ENCODE data around the gene PPIA. TPM values are rescaled to one million over a fixed set of nuclear protein-coding genes. Genes with fewer than 3 reads are reported as not detected.

PPIA gene
- total RNA-seq, 1 experiment from 2014 or later: 2,465 TPM

- peak; percentile 67; the same call in 1 of the 2 replicates for TF ChIP-seq ZNF425 (CRISPR knock-in tag; conservative IDR thresholded peaks at IDR 0.05)
- TF ChIP-seq FOXK1 (CRISPR knock-in tag; IDR thresholded peaks at IDR 0.05): peak; percentile 60; the same call in 1 of the 2 replicates
- no peak for TF ChIP-seq SOX15 (CRISPR knock-in tag; IDR thresholded peaks at IDR 0.05)
- 0 out of 2 replicates have a peak, but pooled peaks have one; percentile 12 for TF ChIP-seq E2F1 (CRISPR knock-in tag; IDR thresholded peaks at IDR 0.05)
- TF ChIP-seq CDX4 (CRISPR knock-in tag; IDR thresholded peaks at IDR 0.05; ENCODE audit: borderline replicate concordance): peak; percentile 59; the same call in 1 of the 2 replicates
- TF ChIP-seq ZNF423 (CRISPR knock-in tag; IDR thresholded peaks at IDR 0.05): no peak
- TF ChIP-seq ATF2 (CRISPR knock-in tag; IDR thresholded peaks at IDR 0.05; ENCODE audit: borderline replicate concordance, low read depth): no peak
- TF ChIP-seq ZNF512 (CRISPR knock-in tag; IDR thresholded peaks at IDR 0.05; ENCODE audit: borderline replicate concordance): no peak
- no peak for TF ChIP-seq GTF2I (CRISPR knock-in tag; conservative IDR thresholded peaks at IDR 0.05)
- peak; percentile 86 for TF ChIP-seq PRRX2 (CRISPR knock-in tag; IDR thresholded peaks at IDR 0.05)
- no peak for TF ChIP-seq NR3C1 (CRISPR knock-in tag; conservative IDR thresholded peaks at IDR 0.05; ENCODE audit: low read depth)
- TF ChIP-seq STAT6 (CRISPR knock-in tag; conservative IDR thresholded peaks at IDR 0.05; ENCODE audit: low read depth): no peak
- no peak for TF ChIP-seq PRDM15 (CRISPR knock-in tag; IDR thresholded peaks at IDR 0.05)
- no peak for TF ChIP-seq KAT7 (CRISPR knock-in tag; IDR thresholded peaks at IDR 0.05; ENCODE audit: borderline replicate concordance)
- peak; percentile 73 for TF ChIP-seq MAX (CRISPR knock-in tag; IDR thresholded peaks at IDR 0.05)
- peak; percentile 1; the same call in 1 of the 2 replicates for TF ChIP-seq SMAD4 (CRISPR knock-in tag; IDR thresholded peaks at IDR 0.05)
- TF ChIP-seq SP1 (CRISPR knock-in tag; conservative IDR thresholded peaks at IDR 0.05): peak; percentile 79; the same call in 1 of the 2 replicates
- TF ChIP-seq AR (CRISPR knock-in tag; IDR thresholded peaks at IDR 0.05): peak; percentile 88
These were observed at the start of gene PPIA (continued) for GRCh38 chr7:44796504-44797328.

All from WTC11 (cell line).